ENCODE measurements around the gene RHBDD1. TPM values are rescaled to one million over a fixed set of nuclear protein-coding genes. Genes with fewer than 3 reads are reported as not detected.

The RHBDD1 gene
- total and polyA plus RNA-seq, 4 donors: 8.5 to 45.8 (median 16.1) TPM

DNA sequence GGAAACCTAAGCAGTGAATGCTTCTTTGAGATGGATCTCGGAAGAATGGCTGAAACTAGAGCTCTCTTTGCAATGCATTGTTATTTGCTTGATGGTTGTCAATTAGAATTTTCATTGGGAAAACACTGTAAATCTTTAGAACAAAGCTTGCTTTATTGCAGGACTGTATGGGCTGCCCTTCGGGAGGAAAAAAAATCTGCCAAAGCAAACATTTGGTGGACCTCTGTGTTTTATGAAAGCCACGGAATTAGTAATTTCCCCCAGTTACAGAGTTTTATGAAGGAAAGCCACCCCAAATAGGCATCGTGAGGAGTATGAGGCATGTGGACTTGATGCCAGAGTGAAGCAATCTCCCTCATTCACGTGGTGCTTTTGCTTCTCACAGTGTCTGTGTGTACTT is 33.5 kb downstream of the RHBDD1 start (continued):
- TF ChIP-seq, protein P1, sequence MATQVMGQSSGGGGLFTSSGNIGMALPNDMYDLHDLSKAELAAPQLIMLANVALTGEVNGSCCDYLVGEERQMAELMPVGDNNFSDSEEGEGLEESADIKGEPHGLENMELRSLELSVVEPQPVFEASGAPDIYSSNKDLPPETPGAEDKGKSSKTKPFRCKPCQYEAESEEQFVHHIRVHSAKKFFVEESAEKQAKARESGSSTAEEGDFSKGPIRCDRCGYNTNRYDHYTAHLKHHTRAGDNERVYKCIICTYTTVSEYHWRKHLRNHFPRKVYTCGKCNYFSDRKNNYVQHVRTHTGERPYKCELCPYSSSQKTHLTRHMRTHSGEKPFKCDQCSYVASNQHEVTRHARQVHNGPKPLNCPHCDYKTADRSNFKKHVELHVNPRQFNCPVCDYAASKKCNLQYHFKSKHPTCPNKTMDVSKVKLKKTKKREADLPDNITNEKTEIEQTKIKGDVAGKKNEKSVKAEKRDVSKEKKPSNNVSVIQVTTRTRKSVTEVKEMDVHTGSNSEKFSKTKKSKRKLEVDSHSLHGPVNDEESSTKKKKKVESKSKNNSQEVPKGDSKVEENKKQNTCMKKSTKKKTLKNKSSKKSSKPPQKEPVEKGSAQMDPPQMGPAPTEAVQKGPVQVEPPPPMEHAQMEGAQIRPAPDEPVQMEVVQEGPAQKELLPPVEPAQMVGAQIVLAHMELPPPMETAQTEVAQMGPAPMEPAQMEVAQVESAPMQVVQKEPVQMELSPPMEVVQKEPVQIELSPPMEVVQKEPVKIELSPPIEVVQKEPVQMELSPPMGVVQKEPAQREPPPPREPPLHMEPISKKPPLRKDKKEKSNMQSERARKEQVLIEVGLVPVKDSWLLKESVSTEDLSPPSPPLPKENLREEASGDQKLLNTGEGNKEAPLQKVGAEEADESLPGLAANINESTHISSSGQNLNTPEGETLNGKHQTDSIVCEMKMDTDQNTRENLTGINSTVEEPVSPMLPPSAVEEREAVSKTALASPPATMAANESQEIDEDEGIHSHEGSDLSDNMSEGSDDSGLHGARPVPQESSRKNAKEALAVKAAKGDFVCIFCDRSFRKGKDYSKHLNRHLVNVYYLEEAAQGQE (IDR thresholded peaks at IDR 0.05): no peak
- TF ChIP-seq HNF4A (conservative IDR thresholded peaks at IDR 0.05) (no peak), TAF1 (conservative IDR thresholded peaks at IDR 0.05) (no peak), GABPA (IDR thresholded peaks at IDR 0.05 in 1 of 2, conservative IDR thresholded peaks at IDR 0.05 in 1 of 2) (no peak), EGR1 (IDR thresholded peaks at IDR 0.05; ENCODE audit: low read depth in 2 of 2) (no peak), RAD21 (IDR thresholded peaks at IDR 0.05) (no peak)
- TF ChIP-seq, protein P2, sequence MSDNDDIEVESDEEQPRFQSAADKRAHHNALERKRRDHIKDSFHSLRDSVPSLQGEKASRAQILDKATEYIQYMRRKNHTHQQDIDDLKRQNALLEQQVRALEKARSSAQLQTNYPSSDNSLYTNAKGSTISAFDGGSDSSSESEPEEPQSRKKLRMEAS (IDR thresholded peaks at IDR 0.05): no peak

DNA sequence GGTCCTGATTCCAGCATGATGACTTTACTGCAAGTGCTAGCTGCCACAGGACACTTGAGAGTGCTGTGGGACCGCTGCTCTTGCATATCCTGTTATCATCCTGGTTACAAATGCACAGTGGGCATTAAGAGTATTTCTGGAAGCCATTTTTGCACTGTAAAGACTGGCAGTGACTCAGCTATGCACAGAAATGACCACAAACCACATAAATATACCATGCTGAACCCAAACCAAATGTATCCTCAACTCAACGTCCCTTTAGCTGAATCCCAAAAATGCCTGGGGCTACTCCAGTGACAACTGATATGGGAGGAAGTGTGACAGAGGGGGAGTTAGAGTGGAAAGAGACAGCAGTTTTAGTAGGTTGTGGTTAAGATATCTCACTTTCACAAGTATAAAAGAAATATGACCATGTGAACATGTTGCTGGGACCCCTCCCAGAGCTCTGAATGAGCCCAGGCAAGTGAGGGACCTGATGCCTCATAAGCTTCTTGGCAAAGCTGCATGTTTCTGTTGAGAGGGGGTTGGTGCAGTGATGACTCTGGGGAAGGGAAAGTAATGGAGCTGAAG is 37.3 kb downstream of the RHBDD1 start:
- no peaks in the 10 kb centered on the region for H3K9me3 ChIP-seq (ENCODE audit: control insufficient read depth in 4 of 4, low read length in 3 of 4)
- TF ChIP-seq, protein P3, sequence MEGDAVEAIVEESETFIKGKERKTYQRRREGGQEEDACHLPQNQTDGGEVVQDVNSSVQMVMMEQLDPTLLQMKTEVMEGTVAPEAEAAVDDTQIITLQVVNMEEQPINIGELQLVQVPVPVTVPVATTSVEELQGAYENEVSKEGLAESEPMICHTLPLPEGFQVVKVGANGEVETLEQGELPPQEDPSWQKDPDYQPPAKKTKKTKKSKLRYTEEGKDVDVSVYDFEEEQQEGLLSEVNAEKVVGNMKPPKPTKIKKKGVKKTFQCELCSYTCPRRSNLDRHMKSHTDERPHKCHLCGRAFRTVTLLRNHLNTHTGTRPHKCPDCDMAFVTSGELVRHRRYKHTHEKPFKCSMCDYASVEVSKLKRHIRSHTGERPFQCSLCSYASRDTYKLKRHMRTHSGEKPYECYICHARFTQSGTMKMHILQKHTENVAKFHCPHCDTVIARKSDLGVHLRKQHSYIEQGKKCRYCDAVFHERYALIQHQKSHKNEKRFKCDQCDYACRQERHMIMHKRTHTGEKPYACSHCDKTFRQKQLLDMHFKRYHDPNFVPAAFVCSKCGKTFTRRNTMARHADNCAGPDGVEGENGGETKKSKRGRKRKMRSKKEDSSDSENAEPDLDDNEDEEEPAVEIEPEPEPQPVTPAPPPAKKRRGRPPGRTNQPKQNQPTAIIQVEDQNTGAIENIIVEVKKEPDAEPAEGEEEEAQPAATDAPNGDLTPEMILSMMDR (IDR thresholded peaks at IDR 0.05; ENCODE audit: low read depth, low read length, missing input control): no peak
- no peak for TF ChIP-seq HNF4A (conservative IDR thresholded peaks at IDR 0.05)
- no peak for TF ChIP-seq NR2F2 (IDR thresholded peaks at IDR 0.05)
- TF ChIP-seq TAF1 (conservative IDR thresholded peaks at IDR 0.05): no peak
- no peak for TF ChIP-seq RAD21 (IDR thresholded peaks at IDR 0.05)
- TF ChIP-seq FOXA2 (IDR thresholded peaks at IDR 0.05): no peak
- TF ChIP-seq FOXA1 (IDR thresholded peaks at IDR 0.05): no peak
- TF ChIP-seq, protein P2 (IDR thresholded peaks at IDR 0.05): no peak
- no peak for TF ChIP-seq HNF4G (IDR thresholded peaks at IDR 0.05)
- no peak for TF ChIP-seq EGR1 (IDR thresholded peaks at IDR 0.05; ENCODE audit: low read depth in 2 of 2)
- no peak for TF ChIP-seq RXRA (IDR thresholded peaks at IDR 0.05)
- peaks cover 0 to 12% (median 0%) of the 10 kb centered on the region in 4 donors for H3K36me3 ChIP-seq (ENCODE audit: control insufficient read depth in 4 of 4, insufficient read depth in 3 of 4, low read depth in 1 of 4, low read length in 3 of 4)
- no peak overlapping the region for H3K9ac ChIP-seq (ENCODE audit: low read depth in 1 of 2, low read length in 2 of 2)
- WGBS: 79% methylated on average over 2 of the region's 2 CpGs
- H3K27me3 ChIP-seq (ENCODE audit: control insufficient read depth in 4 of 4, insufficient read depth in 4 of 4, low read length in 3 of 4): no peaks in the 10 kb centered on the region
- H3K4me1 ChIP-seq (ENCODE audit: control insufficient read depth in 4 of 4, insufficient read depth in 4 of 4, low read length in 3 of 4): no peaks in the 10 kb centered on the region
- DNase-seq (ENCODE audit: low spot score): no peak
- H3K27ac ChIP-seq (ENCODE audit: low read depth in 1 of 2, low read length in 2 of 2): no peak overlapping the region
- no peak overlapping the region for H3K4me3 ChIP-seq (ENCODE audit: low read depth in 1 of 3, low read length in 3 of 3)

DNA sequence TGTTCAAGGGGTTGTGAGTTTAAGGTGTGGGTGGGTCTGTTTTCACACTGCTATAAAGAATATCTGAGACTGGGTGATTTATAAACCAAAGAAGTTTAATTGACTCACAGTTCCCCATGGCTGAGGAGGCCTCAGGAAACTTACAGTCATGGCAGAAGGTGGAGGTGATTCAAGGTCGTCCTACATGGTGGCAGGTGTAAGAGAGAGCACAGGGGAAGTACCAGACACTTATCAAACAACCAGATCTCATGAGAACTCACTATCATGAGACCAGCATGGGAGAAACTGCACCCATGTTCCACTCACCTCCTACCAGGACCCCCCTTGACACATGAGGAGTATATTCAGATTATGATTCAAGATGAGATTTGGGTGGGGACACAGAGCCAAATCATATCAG is 38.0 kb downstream of the RHBDD1 start:
- WGBS: 88% methylated on average over 1 of the region's 1 CpG
- no peak overlapping the region for H3K4me3 ChIP-seq (ENCODE audit: low read depth in 1 of 3, low read length in 3 of 3)
- H3K27ac ChIP-seq (ENCODE audit: low read depth in 1 of 2, low read length in 2 of 2): no peak overlapping the region
- H3K9ac ChIP-seq (ENCODE audit: low read depth in 1 of 2, low read length in 2 of 2): no peak overlapping the region
- H3K36me3 ChIP-seq (ENCODE audit: control insufficient read depth in 4 of 4, insufficient read depth in 3 of 4, low read depth in 1 of 4, low read length in 3 of 4): peaks cover 0 to 8% (median 0%) of the 10 kb centered on the region in 4 donors
- DNase-seq (ENCODE audit: low spot score): no peak
- no peaks in the 10 kb centered on the region for H3K4me1 ChIP-seq (ENCODE audit: control insufficient read depth in 4 of 4, insufficient read depth in 4 of 4, low read length in 3 of 4)
- H3K27me3 ChIP-seq (ENCODE audit: control insufficient read depth in 4 of 4, insufficient read depth in 4 of 4, low read length in 3 of 4): no peaks in the 10 kb centered on the region
- no peaks in the 10 kb centered on the region for H3K9me3 ChIP-seq (ENCODE audit: control insufficient read depth in 4 of 4, low read length in 3 of 4)
- TF ChIP-seq, protein P1 (IDR thresholded peaks at IDR 0.05): no peak
- TF ChIP-seq HNF4G (IDR thresholded peaks at IDR 0.05) (no peak), FOXA1 (IDR thresholded peaks at IDR 0.05) (no peak), JUND (IDR thresholded peaks at IDR 0.05) (no peak), YY1 (IDR thresholded peaks at IDR 0.05) (no peak), GABPA (IDR thresholded peaks at IDR 0.05 in 1 of 2, conservative IDR thresholded peaks at IDR 0.05 in 1 of 2) (no peak), FOXA2 (IDR thresholded peaks at IDR 0.05) (no peak), RXRA (IDR thresholded peaks at IDR 0.05) (no peak), HNF4A (conservative IDR thresholded peaks at IDR 0.05) (no peak)
- TF ChIP-seq, protein P4, sequence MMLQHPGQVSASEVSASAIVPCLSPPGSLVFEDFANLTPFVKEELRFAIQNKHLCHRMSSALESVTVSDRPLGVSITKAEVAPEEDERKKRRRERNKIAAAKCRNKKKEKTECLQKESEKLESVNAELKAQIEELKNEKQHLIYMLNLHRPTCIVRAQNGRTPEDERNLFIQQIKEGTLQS (IDR thresholded peaks at IDR 0.05): no peak
- TF ChIP-seq, protein P5, sequence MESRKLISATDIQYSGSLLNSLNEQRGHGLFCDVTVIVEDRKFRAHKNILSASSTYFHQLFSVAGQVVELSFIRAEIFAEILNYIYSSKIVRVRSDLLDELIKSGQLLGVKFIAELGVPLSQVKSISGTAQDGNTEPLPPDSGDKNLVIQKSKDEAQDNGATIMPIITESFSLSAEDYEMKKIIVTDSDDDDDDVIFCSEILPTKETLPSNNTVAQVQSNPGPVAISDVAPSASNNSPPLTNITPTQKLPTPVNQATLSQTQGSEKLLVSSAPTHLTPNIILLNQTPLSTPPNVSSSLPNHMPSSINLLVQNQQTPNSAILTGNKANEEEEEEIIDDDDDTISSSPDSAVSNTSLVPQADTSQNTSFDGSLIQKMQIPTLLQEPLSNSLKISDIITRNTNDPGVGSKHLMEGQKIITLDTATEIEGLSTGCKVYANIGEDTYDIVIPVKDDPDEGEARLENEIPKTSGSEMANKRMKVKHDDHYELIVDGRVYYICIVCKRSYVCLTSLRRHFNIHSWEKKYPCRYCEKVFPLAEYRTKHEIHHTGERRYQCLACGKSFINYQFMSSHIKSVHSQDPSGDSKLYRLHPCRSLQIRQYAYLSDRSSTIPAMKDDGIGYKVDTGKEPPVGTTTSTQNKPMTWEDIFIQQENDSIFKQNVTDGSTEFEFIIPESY (IDR thresholded peaks at IDR 0.05): no peak

All from liver (tissue), 9 donors.